Skeletal muscle cell (primary cell): ENCODE results near the gene CNPY2.
A peak's percentile ranks its signal among the peaks of the same experiment; 100 is the strongest.
"Not testable (repeated sequence)": the region's sequence is repeated elsewhere in the genome, so short reads cannot be mapped to it uniquely, and the experiment has no call there.

ENCODE experiments used
- DNase-seq: peaks from one replicate; pipeline ENCODE4 v3.0.0-alpha.2; 2010; ENCODE audit warnings: low read depth
- H3K4me3 ChIP-seq: 2 replicates; pipeline ENCODE4 v1.5.1; 2011; ENCODE audit warnings: low read depth, mild to moderate bottlenecking, control low read depth, low read length, moderate library complexity

Gene CNPY2

GRCh38 chr12:56266693-56267442 is 48.9 kb downstream of the CNPY2 start, which contains the start of gene COQ10A:
COQ10A (plus strand) TSS chr12:56266942; CDS start chr12:56267119, 177 bp downstream.
- H3K4me3 ChIP-seq = peak within 1 kb of the TSS; percentile 72
- DNase-seq = no peak

- not testable (repeated sequence) for DNase-seq
Observed at GRCh38 chr12:56266068-56266692, 49.6 kb downstream of the CNPY2 start.

GRCh38 chr12:56262955-56263354 is 52.8 kb downstream of the CNPY2 start:
- DNase-seq, H3K4me3 ChIP-seq: not testable (repeated sequence)

More at GRCh38 chr12:56266068-56266692, 49.6 kb downstream of the CNPY2 start:
- H3K4me3 ChIP-seq = peak overlapping the region; percentile 72

- H3K4me3 ChIP-seq = no peak overlapping the region
- no peak for DNase-seq
Observed at GRCh38 chr12:56261503-56262232, 54.1 kb downstream of the CNPY2 start.

DNA sequence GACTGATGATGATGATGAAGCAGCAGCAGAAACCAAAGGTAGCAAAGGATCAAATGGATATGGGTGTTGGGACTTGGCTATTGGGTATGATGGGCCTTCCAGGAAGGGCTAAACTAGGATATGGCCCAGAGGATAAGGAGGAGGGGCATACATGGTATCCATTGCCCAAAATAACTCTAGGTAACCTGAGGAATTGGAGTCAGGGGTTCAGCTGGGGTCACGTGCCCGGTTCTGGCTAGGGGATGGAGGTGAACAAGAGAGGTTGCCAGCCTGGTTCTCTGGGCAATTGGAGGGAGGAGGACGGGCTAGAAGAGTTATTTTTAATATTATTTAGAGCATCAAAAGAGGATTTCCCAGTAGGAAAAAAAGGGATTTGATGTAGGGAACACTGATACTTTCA is 54.9 kb downstream of the CNPY2 start:
- H3K4me3 ChIP-seq = no peak overlapping the region
- DNase-seq = no peak

DNA sequence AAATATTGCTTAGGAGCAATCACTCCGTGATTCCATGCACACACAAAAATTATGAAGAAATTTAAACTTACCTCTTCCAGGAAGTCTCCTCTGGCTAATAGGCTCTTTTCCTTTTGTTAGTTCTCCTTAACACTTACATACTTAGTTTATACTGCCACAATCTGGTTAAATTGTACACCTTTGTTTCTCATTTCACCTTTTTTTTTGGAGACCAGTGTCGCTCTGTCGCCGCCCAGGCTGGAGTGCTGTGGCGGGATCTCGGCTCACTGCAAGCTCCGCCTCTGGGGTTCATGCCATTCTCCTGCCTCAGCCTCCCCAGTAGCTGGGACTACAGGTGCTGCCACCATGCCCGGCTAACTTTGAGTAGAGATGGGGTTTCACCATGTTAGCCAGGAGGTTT is 55.4 kb downstream of the CNPY2 start:
- DNase-seq = no peak
- H3K4me3 ChIP-seq = no peak overlapping the region
